Islet of Langerhans (tissue), 1 donor: Measurements from ENCODE around the gene PMEL.
"Not testable (repeated sequence)": the region's sequence is repeated elsewhere in the genome, so short reads cannot be mapped to it uniquely, and the experiment has no call there.

Experiments
- FAIRE-seq: peaks from one replicate; lab custom pipeline; 2011; peaks lifted over from hg19 to GRCh38; lab: Jason Lieb, UNC

Gene PMEL

DNA sequence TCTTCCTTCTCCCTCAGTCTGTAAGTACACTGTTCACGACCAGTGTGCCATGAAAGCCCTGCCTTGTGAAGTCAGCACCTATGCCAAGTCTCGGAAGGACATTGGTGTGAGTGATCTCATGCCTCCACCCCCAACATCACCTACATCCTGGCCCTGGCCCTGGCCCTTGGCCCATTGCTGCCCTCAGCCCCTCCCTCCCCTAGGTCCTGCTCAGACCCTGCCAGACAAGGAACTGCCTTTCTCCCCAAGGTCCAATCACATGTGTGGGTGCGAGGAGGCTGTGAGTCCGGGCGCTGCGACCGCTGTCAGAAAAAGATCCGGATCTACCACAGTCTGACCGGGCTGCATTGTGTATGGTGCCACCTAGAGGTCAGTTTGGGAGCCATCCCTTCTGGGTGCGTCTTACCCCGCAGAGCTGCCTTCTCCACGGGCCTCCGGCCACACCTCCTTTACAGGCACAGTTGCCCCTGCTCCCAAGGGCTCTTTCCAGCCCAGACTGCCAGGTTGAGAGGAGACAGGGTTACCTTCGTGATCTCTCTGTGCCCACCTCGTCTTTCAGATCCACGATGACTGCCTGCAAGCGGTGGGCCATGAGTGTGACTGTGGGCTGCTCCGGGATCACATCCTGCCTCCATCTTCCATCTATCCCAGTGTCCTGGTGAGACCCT lies 25.6 kb downstream of the PMEL start:
- no peak for FAIRE-seq

DNA sequence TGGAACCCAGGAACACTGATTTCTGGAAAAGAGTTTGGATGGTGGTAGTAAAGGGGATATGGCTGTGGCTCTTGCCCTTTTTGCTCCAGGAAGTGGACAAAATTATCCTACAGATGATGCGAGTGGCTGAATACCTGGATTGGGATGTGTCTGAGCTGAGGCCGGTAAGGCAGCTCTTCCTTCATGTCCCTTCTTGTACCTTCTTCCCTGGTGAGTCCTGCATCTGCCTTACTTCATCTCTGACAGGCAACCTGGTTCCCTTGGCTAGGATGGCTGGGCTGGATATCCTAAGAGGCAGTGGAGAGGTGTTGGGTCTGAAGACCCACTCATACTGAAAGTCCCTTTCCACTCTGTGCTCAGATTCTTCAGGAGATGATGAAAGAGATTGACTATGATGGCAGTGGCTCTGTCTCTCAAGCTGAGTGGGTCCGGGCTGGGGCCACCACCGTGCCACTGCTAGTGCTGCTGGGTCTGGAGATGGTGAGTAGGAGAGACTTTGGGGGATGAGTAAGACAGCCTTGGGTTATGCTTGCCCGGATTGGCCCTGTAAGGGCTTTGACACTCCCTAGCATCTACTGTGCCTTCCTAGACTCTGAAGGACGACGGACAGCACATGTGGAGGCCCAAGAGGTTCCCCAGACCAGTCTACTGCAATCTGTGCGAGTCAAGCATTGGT lies 26.9 kb downstream of the PMEL start:
- no peak for FAIRE-seq

DNA sequence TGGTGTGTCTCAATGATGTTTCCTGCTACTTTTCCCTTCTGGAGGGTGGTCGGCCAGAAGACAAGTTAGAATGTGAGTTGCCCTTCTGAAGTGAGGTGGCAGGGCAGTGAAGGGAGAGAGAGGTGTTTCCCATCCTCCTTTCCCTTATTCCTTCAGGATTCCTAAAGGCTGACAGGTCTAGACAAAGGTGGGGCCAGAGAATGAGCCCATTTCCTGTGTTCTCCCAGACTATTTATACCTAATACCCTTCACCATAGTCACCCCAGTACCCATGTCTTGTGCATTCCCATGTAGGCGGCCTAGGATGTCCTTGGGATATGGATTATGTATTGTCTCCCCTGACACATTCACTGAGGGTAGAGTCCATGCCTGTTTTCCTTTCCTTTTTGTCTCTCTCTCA lies 27.9 kb downstream of the PMEL start:
- FAIRE-seq, result no peak

GRCh38 chr12:55935738-55936151 lies 30.1 kb downstream of the PMEL start:
- FAIRE-seq, result no peak

GRCh38 chr12:55934773-55935172 lies 31.1 kb downstream of the PMEL start:
- no peak for FAIRE-seq

DNA sequence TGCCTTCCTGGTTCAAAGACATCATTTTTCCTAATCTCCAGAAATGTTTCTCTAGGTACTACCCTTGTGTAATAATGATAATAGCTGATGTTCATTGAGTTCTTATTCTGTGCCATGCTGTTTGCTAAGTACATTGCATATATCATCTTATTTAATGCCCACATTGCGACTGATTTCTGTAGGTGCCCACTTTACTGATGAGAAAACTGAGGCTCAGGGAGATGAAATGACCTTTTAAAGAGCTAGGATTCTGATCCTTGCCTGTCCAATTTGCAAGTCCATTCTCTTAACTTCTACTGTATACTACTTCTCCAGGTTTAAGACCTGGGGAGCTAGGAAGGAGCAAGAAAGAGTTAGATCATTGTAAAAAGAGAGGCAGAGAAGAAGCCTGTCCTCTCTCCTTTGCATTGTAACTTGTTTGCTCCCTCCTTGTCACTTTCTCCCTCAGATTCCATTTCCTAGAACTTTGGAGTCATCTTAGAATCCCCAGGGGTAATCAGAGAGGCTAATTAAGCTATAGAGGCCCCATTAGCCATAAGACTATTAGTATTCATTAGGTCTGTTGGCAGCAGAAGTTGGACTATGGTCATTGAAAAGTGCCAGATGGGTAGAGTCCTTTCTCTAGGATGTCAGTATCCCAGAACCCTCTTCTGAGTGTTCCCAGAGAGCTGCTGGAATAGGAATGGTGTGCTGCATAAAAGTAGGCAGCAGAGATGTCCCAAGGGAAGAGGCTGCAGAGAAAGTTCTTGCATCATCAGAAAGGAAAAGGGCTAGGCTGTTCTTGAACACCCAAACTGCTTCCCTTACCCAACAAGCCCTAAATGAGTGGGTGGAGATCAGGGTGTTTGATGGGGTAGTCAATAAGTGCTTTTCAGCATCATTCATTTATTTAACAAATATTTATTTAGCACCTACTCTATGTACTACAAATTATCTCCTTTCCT lies 31.8 kb downstream of the PMEL start:
- no peak for FAIRE-seq

DNA sequence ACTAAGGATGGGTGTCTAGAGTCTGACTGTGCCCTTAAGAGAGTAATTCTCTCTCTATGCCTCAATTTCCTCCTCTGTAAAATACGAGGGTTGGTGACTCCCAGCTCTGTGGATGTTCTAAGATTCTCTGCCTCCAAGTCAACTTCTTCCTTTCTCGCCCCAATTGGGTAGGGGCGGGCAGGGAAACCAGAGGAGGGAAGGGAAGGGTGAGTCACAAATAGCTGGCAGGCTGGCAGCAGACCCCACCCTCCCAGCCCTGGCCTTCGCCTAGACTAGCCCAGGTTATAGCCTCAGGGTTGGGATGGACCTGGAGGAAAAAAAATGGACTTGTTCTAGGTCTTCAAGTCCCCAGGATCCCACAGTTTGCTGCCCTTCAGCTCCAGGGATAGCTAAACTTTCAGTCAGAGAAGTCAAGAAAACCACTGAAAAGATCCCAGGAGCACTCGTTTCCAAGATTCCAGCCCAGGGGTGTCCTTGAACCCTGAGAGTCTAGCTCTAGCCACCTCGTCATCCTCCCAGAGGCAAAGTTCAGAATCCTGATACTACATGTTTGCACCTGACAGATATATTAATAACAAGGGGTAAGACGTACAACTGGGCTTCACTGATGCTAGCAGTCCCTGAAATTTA lies 32.6 kb downstream of the PMEL start:
- FAIRE-seq, result no peak

DNA sequence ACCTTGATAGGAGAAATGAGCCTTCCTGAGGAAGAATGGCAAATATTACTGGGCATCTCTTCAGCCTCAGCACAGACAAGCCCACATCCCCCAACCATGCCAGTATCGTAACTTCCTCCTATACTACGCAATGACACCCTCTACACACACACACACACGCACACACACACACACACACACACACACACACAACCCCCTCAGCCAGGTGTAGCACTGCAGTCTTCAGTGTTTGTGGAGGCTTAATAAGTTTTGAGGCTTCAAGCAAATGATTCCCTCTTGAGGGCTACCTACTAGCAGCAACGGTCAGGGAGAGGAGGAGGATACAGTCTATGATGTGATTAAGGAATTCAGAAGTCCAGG lies 33.3 kb downstream of the PMEL start:
- no peak for FAIRE-seq

DNA sequence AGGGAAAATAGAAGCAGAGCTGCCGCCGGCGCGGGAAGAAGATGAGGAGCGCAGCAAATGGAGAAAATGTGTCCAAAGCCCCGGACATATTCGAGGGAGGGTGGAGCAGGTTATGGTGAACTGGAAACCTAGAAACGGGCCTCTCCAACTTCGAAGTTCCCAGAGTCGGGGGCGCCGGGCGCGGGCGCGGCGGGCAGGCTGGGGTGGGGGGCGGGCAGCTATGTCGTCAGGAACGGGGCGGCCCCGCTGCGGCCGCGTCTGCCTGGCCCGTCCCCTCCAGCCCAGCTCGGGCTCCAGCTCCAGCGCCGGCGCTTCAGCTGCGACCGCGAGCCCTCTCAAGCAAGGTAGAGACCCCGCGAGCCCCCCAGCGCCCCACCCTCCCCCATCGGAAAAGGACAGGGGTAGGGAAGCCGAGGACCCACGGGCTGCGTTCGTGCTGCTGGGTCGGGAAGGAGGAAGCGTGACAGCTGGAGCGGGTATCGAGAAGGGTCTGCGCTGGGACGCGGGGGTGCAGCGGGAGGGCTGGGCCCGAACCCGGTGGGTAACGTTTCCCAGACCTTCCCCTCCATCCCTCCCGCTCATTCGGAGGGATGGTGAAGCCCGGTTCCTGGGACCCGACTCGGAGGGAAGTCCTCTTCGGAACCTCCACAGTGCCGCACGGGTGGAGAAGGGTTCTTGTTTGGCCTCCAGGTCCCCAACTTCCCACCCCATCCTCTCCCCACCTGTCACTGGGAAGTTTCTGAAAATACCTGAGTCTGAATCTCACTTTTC lies 33.9 kb downstream of the PMEL start:
- no peak for FAIRE-seq

GRCh38 chr12:55931317-55931779 lies 34.5 kb downstream of the PMEL start:
- FAIRE-seq, result no peak

- no peak for FAIRE-seq
These were observed 35.0 kb downstream of the PMEL start, which contains the start of gene DGKA for GRCh38 chr12:55930771-55931316. DGKA (plus strand) TSS chr12:55931162; CDS start chr12:55936504, 5,342 bp downstream.

DNA sequence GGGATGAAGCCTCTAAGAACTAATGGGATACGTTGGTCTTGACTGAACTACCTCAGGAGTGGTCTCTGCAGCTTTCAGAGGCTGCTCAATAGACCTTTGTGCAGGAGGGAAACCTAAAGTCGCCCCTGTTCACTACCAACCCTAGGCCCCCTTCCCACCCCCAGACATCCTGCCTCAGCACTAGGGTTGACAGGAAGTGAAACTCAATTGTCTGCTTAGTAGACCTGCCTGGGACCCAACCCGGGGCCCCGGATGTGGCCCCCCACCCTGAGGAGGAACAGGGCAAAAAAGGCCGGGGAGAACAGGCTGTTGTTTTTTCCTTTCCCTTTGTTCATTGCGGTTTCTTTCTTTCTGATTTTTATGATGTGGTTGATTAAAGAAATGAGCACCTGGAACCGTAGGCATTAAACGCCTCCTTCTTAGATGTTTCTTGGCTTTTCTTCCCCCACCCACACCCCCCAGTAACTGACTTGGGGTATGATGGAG lies 36.5 kb downstream of the PMEL start:
- FAIRE-seq, result no peak

GRCh38 chr12:55927588-55928502 lies 38.0 kb downstream of the PMEL start, which contains the start of gene PYM1:
PYM1 (minus strand) TSS chr12:55927894; CDS start chr12:55927761, 133 bp downstream.
- FAIRE-seq, result no peak

GRCh38 chr12:55926738-55927587 lies 38.9 kb downstream of the PMEL start:
- FAIRE-seq, result no peak

- FAIRE-seq, result no peak
These were observed 39.7 kb downstream of the PMEL start for GRCh38 chr12:55925870-55926737.

- no peak for FAIRE-seq
These were observed 40.5 kb downstream of the PMEL start for GRCh38 chr12:55925371-55925770.

GRCh38 chr12:55923648-55924047 lies 42.2 kb downstream of the PMEL start:
- not testable (repeated sequence) for FAIRE-seq

GRCh38 chr12:55922126-55922525 lies 43.7 kb downstream of the PMEL start:
- no peak for FAIRE-seq
